B cell (primary cell): Measurements from ENCODE around the gene CD4. TPM values are rescaled to one million over a fixed set of nuclear protein-coding genes. Genes with fewer than 3 reads are reported as not detected.

Source experiments
- ATAC-seq: fragments of 200-7000 bp; cut with Tn5 transposase; one replicate; pipeline ENCODE4 v1.10.0; 2021; ENCODE audit warnings: low read depth, mild to moderate bottlenecking, moderate number of reproducible peaks, moderate library complexity
- CTCF ChIA-PET: fragments of 350-600 bp; sonication (Branson Sonifier 250); formaldehyde crosslinking; loops from one replicate; lab custom pipeline; 2021; ENCODE audit warnings: antibody characterized with exemption, inconsistent platforms; lab: Charles Lee
- POLR2A ChIA-PET: fragments of 350-600 bp; sonication (Branson Sonifier 250); formaldehyde crosslinking; loops from one replicate; lab custom pipeline; 2021; ENCODE audit warnings: antibody characterized with exemption; lab: Charles Lee
- DNase-seq: peaks from one replicate; pipeline ENCODE4 v3.0.0; 2013
- H2AFZ ChIP-seq: 2 replicates; pipeline ENCODE4 v1.6.1; 2012; ENCODE audit warnings: mild to moderate bottlenecking, low read depth, low read length; ENCODE audit not compliant: insufficient read depth, poor library complexity, severe bottlenecking
- H3K27ac ChIP-seq, 2 donors: 1 replicate in 1 of 2; 2 replicates in 1 of 2; pipeline ENCODE4 v1.5.1; 2012 to 2013; ENCODE audit warnings: low read length in 2 of 2, mild to moderate bottlenecking in 2 of 2, moderate library complexity in 1 of 2
- H3K27me3 ChIP-seq, 4 experiments: fragments of 200-600 bp in 1 of 4; sonication (generic) in 1 of 4; replicated peaks in 1 of 4; 1 replicate in 2 of 4; 2 replicates in 2 of 4; pipeline versions ENCODE4 v1.6.1 to v1.7.0; 2013 to 2016; ENCODE audit warnings: low read length in 3 of 4, mild to moderate bottlenecking in 2 of 4, mixed read lengths in 1 of 4, moderate library complexity in 1 of 4; ENCODE audit not compliant: insufficient read depth in 4 of 4, control insufficient read depth in 3 of 4; ENCODE audit errors: control extremely low read depth in 1 of 4
- H3K36me3 ChIP-seq, 2 experiments: replicated peaks in 1 of 2; 1 replicate in 1 of 2; 2 replicates in 1 of 2; pipeline versions ENCODE4 v1.6.1 to v1.7.1; 2013; ENCODE audit warnings: low read length in 1 of 2; ENCODE audit not compliant: insufficient read depth in 2 of 2, control insufficient read depth in 1 of 2; ENCODE audit errors: control extremely low read depth in 1 of 2, extremely low read depth in 1 of 2
- H3K4me1 ChIP-seq, 2 donors: fragments of 200-600 bp in 1 of 2; sonication (generic) in 1 of 2; 1 replicate in 1 of 2; 2 replicates in 1 of 2; pipeline versions ENCODE4 v1.5.1 to v1.6.1; 2013 to 2017; ENCODE audit warnings: low read length in 2 of 2; ENCODE audit not compliant: control insufficient read depth in 2 of 2, insufficient read depth in 2 of 2
- H3K4me2 ChIP-seq: replicated peaks from 2 replicates; pipeline ENCODE3; 2012; ENCODE audit warnings: mild to moderate bottlenecking, low read depth, low read length; ENCODE audit not compliant: poor library complexity, severe bottlenecking
- H3K4me3 ChIP-seq, 5 experiments: fragments of 200-600 bp in 1 of 5; sonication (generic) in 1 of 5; 1 replicate in 3 of 5; 2 replicates in 2 of 5; pipeline versions ENCODE4 v1.5.1 to v1.7.0; 2011 to 2016; ENCODE audit warnings: low read length in 4 of 5, mild to moderate bottlenecking in 4 of 5, low read depth in 2 of 5, control low read depth in 1 of 5, moderate library complexity in 1 of 5; ENCODE audit not compliant: insufficient read depth in 1 of 5; ENCODE audit errors: control extremely low read depth in 1 of 5, extremely low read depth in 1 of 5
- H3K79me2 ChIP-seq: fragments of 200-600 bp; sonication (generic); one replicate; pipeline ENCODE4 v1.6.0; 2016; ENCODE audit warnings: low read length; ENCODE audit not compliant: control insufficient read depth, insufficient read depth
- H3K9ac ChIP-seq: fragments of 200-600 bp; sonication (generic); 2 replicates; pipeline ENCODE4 v1.6.1; 2017; ENCODE audit warnings: mild to moderate bottlenecking, low read length, moderate library complexity
- H3K9me3 ChIP-seq, 3 donors: one replicate each; pipeline versions ENCODE4 v1.6.1 to v1.7.1; 2013; ENCODE audit warnings: low read length in 2 of 3; ENCODE audit not compliant: control insufficient read depth in 2 of 3, insufficient read depth in 1 of 3; ENCODE audit errors: control extremely low read depth in 1 of 3
- H4K20me1 ChIP-seq: 2 replicates; pipeline ENCODE4 v1.6.0; 2012; ENCODE audit warnings: mild to moderate bottlenecking, low read length; ENCODE audit not compliant: insufficient read depth, control insufficient read depth, poor library complexity, severe bottlenecking
- H3K27ac Mint-ChIP-seq: one replicate; pipeline ENCODE4 v1.8.0; 2021; ENCODE audit warnings: mixed read lengths
- H3K27me3 Mint-ChIP-seq: one replicate; pipeline ENCODE4 v1.8.0; 2021; ENCODE audit warnings: mixed read lengths
- H3K4me1 Mint-ChIP-seq: one replicate; pipeline ENCODE4 v1.8.0; 2021; ENCODE audit warnings: mixed read lengths
- H3K4me3 Mint-ChIP-seq: one replicate; pipeline ENCODE4 v1.8.0; 2021; ENCODE audit warnings: mixed read lengths
- H3K9me3 Mint-ChIP-seq: one replicate; pipeline ENCODE4 v1.8.0; 2022; ENCODE audit warnings: mixed read lengths; ENCODE audit not compliant: insufficient read depth
- EZH2 ChIP-seq: IDR thresholded peaks from 2 replicates; pipeline ENCODE4 v1.6.1; 2012; ENCODE audit warnings: borderline replicate concordance, low read depth, mild to moderate bottlenecking, moderate library complexity, low read length; ENCODE audit not compliant: insufficient read depth, poor library complexity, severe bottlenecking
- WGBS: methylation state at CpG from one replicate; pipeline ENCODE4 v1.1.5; 2013; ENCODE audit warnings: missing lambda C conversion rate; ENCODE audit not compliant: insufficient coverage; 5-methylcytosine and 5-hydroxymethylcytosine counted together
- intact Hi-C: fragments of 100-400 bp; cut with micrococcal nuclease; formaldehyde crosslinking; loops from one replicate; pipeline ENCODE4 v1.10.0; 2022
- polyA plus RNA-seq: library from polyadenylated mRNA; depleted of rRNA; stranded (reverse); fragments of >200 nt; gene quantifications from 2 replicates; pipeline ENCODE4 v1.2.3, GENCODE V29; 2012
- total RNA-seq, 2 donors: library from RNA; stranded (reverse); fragments of 120-200 nt in 1 of 2; gene quantifications; 1 replicate in 1 of 2; 2 replicates in 1 of 2; pipeline versions ENCODE4 v1.2.3 to v1.2.4, GENCODE V29; 2013 to 2022
- TF ChIP-seq, protein P1 (sequence below): fragments of 200-600 bp; IDR thresholded peaks from one replicate; pipeline ENCODE4 v1.8.0; 2022; ENCODE audit warnings: antibody characterized with exemption, mild to moderate bottlenecking

The CD4 gene
- total and polyA plus RNA-seq, 2 donors (not counting 1 experiment from before 2014, with no cell fraction given), result 0.49 to 2.2 TPM

DNA sequence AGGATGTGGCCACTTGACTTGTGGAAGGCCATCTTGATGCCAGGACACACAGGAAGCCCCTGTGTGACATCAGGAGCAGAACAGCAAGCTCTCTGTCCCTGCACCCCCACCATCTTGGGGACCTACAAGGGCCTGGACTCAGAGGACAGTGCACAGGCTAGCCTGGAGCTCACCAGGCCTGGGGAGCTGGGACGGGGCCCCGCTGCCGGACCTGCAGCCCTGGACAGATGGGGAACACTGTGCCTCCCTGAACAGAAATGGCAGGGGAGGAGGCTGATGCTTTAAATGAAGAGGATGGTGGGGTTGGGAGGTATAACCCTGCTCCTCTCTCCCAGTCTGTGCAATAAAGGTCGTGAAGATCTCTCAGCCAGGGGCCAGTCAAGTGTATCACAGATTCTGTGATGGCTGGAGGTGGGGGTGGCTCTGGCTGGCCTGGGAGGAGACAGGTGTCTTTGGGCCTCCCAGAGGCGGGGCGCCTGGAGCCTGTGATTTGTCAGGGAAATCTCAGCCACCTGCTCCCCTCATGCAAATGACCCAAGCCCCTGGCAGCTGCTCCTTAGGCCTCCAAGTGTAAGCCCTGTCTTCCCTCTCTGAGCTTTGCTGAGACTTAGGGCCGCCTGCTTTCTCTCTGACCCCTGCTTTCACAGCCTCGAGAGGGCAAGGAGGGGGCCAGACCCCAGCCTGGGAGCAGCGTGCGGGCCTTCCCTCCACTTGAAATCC lies 50.3 kb downstream of the CD4 start:
- intact Hi-C loops, result no loop called here
- ATAC-seq (peak; percentile 77), DNase-seq (peak; percentile 69)
- Histone ChIP-seq H3K4me2 (peak overlapping the region; percentile 42), H2AFZ (peak overlapping the region; percentile 47), H3K79me2 (no peaks in the 10 kb centered on the region), H3K36me3 (no peaks in the 10 kb centered on the region), H3K9ac (no peak overlapping the region), H3K27ac (peak overlapping the region in 1 of 2 donors; percentile 24), H3K9me3 (peaks cover 0 to 3% (median 0%) of the 10 kb centered on the region in 3 donors), H3K4me1 (peaks cover 0 to 24% of the 10 kb centered on the region in 2 donors), H4K20me1 (no peaks in the 10 kb centered on the region), H3K27me3 (peaks cover 0 to 9% (median 0%) of the 10 kb centered on the region in 4 experiments), H3K4me3 (no peak overlapping the region)
- H3K4me1 Mint-ChIP-seq, result peaks cover 17% of the 10 kb centered on the region
- no peak for TF ChIP-seq EZH2
- TF ChIP-seq, protein P1, sequence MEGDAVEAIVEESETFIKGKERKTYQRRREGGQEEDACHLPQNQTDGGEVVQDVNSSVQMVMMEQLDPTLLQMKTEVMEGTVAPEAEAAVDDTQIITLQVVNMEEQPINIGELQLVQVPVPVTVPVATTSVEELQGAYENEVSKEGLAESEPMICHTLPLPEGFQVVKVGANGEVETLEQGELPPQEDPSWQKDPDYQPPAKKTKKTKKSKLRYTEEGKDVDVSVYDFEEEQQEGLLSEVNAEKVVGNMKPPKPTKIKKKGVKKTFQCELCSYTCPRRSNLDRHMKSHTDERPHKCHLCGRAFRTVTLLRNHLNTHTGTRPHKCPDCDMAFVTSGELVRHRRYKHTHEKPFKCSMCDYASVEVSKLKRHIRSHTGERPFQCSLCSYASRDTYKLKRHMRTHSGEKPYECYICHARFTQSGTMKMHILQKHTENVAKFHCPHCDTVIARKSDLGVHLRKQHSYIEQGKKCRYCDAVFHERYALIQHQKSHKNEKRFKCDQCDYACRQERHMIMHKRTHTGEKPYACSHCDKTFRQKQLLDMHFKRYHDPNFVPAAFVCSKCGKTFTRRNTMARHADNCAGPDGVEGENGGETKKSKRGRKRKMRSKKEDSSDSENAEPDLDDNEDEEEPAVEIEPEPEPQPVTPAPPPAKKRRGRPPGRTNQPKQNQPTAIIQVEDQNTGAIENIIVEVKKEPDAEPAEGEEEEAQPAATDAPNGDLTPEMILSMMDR, result no peak
- peak overlapping the region; percentile 61 for H3K27ac Mint-ChIP-seq
- WGBS, result 67% methylated on average over 7 of the region's 10 CpGs
- H3K27me3 Mint-ChIP-seq, result no peaks in the 10 kb centered on the region
- peak overlapping the region; percentile 34 for H3K4me3 Mint-ChIP-seq
- POLR2A ChIA-PET, result interaction anchor here (1.2 kb wide), 1 partner anchor 13 kb away, joined by 4 read pairs; the partner anchor contains the start of gene USP5
- H3K9me3 Mint-ChIP-seq, result no peaks in the 10 kb centered on the region
- CTCF ChIA-PET, result interaction anchor here (0.5 to 1.8 kb wide), 5 partner anchors 11 to 120 kb away, joined by 3 to 8 read pairs (median 5); partner anchors contain the start of genes CDCA3, MLF2 and USP5

DNA sequence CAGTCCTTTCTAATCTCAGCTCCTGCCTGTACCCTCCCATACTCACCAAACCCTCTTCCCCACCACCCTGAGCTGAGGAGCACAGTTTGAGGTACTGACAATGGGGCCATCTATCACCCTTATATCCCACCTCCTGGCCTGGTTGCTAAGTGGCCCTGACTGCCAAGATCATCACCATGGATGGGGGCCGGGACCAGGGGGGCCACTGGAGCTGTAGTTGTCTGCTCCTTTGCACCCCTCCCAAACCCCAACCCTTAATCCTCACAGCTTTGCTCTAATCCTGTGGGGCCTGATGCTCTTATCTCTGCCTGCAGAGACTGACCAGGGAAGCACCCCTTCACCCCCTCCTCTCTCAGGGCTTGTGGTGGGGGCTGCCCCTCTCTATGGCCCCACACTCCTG lies 51.0 kb downstream of the CD4 start:
- H3K9ac ChIP-seq, result no peak overlapping the region
- H3K4me3 ChIP-seq, result no peak overlapping the region
- H3K9me3 ChIP-seq, result peaks cover 0 to 3% (median 0%) of the 10 kb centered on the region in 3 donors
- 100% methylated on average over 1 of the region's 1 CpG for WGBS
- intact Hi-C loops, result no loop called here
- H3K79me2 ChIP-seq, result no peaks in the 10 kb centered on the region
- H3K9me3 Mint-ChIP-seq, result no peaks in the 10 kb centered on the region
- H3K27me3 Mint-ChIP-seq, result no peaks in the 10 kb centered on the region
- H3K4me2 ChIP-seq, result peak overlapping the region; percentile 42
- DNase-seq, result no peak
- TF ChIP-seq EZH2, result no peak
- TF ChIP-seq, protein P1, result no peak
- no peak for ATAC-seq
- ChIA-PET POLR2A (no interaction called here), CTCF (interaction anchor here (0.5 to 1.8 kb wide), 3 partner anchors 11 to 120 kb away, joined by 3 to 8 read pairs (median 3); partner anchors contain the start of genes CDCA3, MLF2 and USP5)
- peaks cover 17% of the 10 kb centered on the region for H3K4me1 Mint-ChIP-seq
- H3K27ac Mint-ChIP-seq, result peak overlapping the region; percentile 61
- peaks cover 0 to 24% of the 10 kb centered on the region in 2 donors for H3K4me1 ChIP-seq
- H4K20me1 ChIP-seq, result no peaks in the 10 kb centered on the region
- H2AFZ ChIP-seq, result peak overlapping the region; percentile 47
- H3K36me3 ChIP-seq, result no peaks in the 10 kb centered on the region
- H3K27ac ChIP-seq, result peak overlapping the region in 1 of 2 donors; percentile 24
- peaks cover 0 to 9% (median 0%) of the 10 kb centered on the region in 4 experiments for H3K27me3 ChIP-seq
- H3K4me3 Mint-ChIP-seq, result no peak overlapping the region
